Esophagus muscularis mucosa (tissue), 4 donors: ENCODE data around the gene MPEG1. TPM values are rescaled to one million over a fixed set of nuclear protein-coding genes. Genes with fewer than 3 reads are reported as not detected.
A peak's percentile ranks its signal among the peaks of the same experiment; 100 is the strongest.

ENCODE experiments used
- DNase-seq: peaks from one replicate; pipeline ENCODE4 v3.0.0-alpha.2; 2017; ENCODE audit errors: extremely low spot score
- H3K27ac ChIP-seq, 4 donors: fragments of 200-600 bp; sonication (generic); replicated peaks in 1 of 4; 1 replicate in 3 of 4; 2 replicates in 1 of 4; pipeline ENCODE4 v1.5.1; 2016 to 2019; ENCODE audit warnings: mild to moderate bottlenecking in 1 of 4
- H3K27me3 ChIP-seq, 4 donors: fragments of 200-600 bp; sonication (generic); one replicate each; pipeline versions ENCODE4 v1.5.1 to v1.6.0; 2016 to 2019
- H3K36me3 ChIP-seq, 4 donors: fragments of 200-600 bp; sonication (generic); one replicate each; pipeline ENCODE4 v1.5.1; 2016 to 2019
- H3K4me1 ChIP-seq, 4 donors: fragments of 200-600 bp; sonication (generic); one replicate each; pipeline ENCODE4 v1.5.1; 2016 to 2019
- H3K4me3 ChIP-seq, 4 donors: fragments of 200-600 bp; sonication (generic); 1 replicate in 2 of 4; 2 replicates in 2 of 4; pipeline ENCODE4 v1.5.1; 2016 to 2019; ENCODE audit warnings: mild to moderate bottlenecking in 4 of 4, moderate library complexity in 1 of 4
- H3K9me3 ChIP-seq, 4 donors: fragments of 200-600 bp; sonication (generic); 1 replicate in 3 of 4; 2 replicates in 1 of 4; pipeline ENCODE4 v1.5.1; 2016 to 2019
- EP300 ChIP-seq: sonication (generic); formaldehyde crosslinking; IDR thresholded peaks from one replicate; pipeline ENCODE4 v1.6.1; 2017; ENCODE audit warnings: antibody characterized with exemption
- POLR2A ChIP-seq: fragments of 450-650 bp; IDR thresholded peaks from one replicate; pipeline ENCODE4 v1.6.1; 2017; ENCODE audit warnings: antibody characterized with exemption, moderate library complexity, mild to moderate bottlenecking, low read depth
- POLR2AphosphoS5 ChIP-seq, 2 donors: sonication (generic); formaldehyde crosslinking; IDR thresholded peaks; one replicate each; pipeline ENCODE4 v1.6.1; 2017; ENCODE audit warnings: antibody characterized with exemption in 2 of 2
- WGBS: methylation state at CpG from one replicate; pipeline ENCODE4 v1.1.5; 2018; 5-methylcytosine and 5-hydroxymethylcytosine counted together
- intact Hi-C: fragments of 100-400 bp; cut with DNase I; formaldehyde crosslinking; loops from one replicate; pipeline ENCODE4 v1.15.1; 2023
- total RNA-seq, 4 donors: library from RNA; depleted of rRNA; stranded (reverse); fragments of >200 nt; gene quantifications; one replicate each; pipeline versions ENCODE4 v1.1.0 to v1.2.1, GENCODE V29; 2016
- TF ChIP-seq, protein P1 (sequence below), 3 experiments: fragments of 200-600 bp in 2 of 3; fragments of 450-650 bp in 1 of 3; sonication (generic) in 2 of 3; IDR thresholded peaks; one replicate each; pipeline ENCODE4 v1.5.1; 2017 to 2019; ENCODE audit warnings: antibody characterized with exemption in 3 of 3, mild to moderate bottlenecking in 2 of 3, moderate library complexity in 1 of 3

Gene MPEG1
- total RNA-seq, 4 donors from 2014 or later = 10.1 to 36.1 (median 14.8) TPM

DNA sequence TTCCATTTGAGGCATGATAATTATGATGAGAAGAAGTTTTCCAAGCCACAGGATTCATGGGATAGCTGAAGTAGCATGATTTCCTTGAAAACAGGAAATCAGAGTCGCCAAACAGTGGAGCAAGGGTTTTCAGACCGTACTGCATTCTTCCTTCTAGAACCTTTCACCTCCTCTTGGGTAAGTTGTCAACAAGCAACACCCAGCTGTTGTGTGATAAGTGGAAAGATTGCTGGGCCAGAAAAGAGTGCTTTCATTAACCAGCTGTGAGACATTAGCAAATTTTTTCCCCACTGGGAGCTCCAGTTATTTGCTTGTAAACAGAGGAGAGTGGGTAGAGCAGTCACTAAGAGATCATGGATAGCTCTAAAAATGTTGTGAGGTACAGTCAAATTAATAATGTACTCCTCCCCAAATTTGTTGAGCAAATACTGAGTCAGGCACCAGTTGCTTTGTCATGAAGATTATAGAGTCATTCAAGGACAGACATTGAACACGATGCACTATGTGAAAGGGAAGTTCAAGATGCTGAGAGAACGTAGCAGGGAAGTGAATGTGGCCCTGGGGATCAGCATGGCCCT is 11.7 kb upstream of the MPEG1 start:
- DNase-seq = no peak
- no peaks in the 10 kb centered on the region for H3K27me3 ChIP-seq
- peaks cover 10 to 21% (median 17%) of the 10 kb centered on the region in 4 donors for H3K4me1 ChIP-seq
- no peak overlapping the region for H3K4me3 ChIP-seq
- H3K36me3 ChIP-seq = no peaks in the 10 kb centered on the region
- WGBS = 28% methylated on average over 4 of the region's 4 CpGs
- H3K27ac ChIP-seq = peak overlapping the region; percentile 25 to 70 (median 64)
- TF ChIP-seq POLR2AphosphoS5 (IDR thresholded peaks at IDR 0.05) = peak in 1 of 2 donors; percentile 57
- TF ChIP-seq, protein P1, sequence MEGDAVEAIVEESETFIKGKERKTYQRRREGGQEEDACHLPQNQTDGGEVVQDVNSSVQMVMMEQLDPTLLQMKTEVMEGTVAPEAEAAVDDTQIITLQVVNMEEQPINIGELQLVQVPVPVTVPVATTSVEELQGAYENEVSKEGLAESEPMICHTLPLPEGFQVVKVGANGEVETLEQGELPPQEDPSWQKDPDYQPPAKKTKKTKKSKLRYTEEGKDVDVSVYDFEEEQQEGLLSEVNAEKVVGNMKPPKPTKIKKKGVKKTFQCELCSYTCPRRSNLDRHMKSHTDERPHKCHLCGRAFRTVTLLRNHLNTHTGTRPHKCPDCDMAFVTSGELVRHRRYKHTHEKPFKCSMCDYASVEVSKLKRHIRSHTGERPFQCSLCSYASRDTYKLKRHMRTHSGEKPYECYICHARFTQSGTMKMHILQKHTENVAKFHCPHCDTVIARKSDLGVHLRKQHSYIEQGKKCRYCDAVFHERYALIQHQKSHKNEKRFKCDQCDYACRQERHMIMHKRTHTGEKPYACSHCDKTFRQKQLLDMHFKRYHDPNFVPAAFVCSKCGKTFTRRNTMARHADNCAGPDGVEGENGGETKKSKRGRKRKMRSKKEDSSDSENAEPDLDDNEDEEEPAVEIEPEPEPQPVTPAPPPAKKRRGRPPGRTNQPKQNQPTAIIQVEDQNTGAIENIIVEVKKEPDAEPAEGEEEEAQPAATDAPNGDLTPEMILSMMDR (IDR thresholded peaks at IDR 0.05) = no peak
- H3K9me3 ChIP-seq = no peaks in the 10 kb centered on the region
- intact Hi-C loops = no loop called here

DNA sequence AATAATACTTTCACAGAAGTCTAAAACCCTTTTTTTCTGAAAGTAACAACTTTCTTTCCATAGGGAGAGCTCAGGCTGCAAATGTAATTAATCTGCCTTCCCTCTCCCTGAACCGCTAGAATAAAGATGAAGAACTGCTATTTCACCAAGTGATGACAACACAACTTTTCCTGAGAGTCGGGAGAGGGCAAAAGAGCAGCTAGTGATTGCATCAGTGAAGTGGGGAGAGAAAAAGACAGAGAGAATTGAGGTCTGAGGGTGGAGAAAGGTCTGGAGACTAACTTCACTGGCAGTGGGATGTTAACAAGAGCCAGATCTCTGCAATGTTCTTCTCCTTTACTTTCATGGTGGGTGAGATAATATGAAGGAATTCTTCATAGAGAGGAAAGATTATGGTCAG is 10.9 kb upstream of the MPEG1 start:
- Histone ChIP-seq H3K4me3 (no peak overlapping the region), H3K27me3 (no peaks in the 10 kb centered on the region), H3K27ac (peak overlapping the region; percentile 25 to 70 (median 64)), H3K9me3 (no peaks in the 10 kb centered on the region), H3K4me1 (peaks cover 10 to 21% (median 17%) of the 10 kb centered on the region in 4 donors), H3K36me3 (no peaks in the 10 kb centered on the region)
- no peak for TF ChIP-seq POLR2A
- TF ChIP-seq, protein P1 (IDR thresholded peaks at IDR 0.05) = no peak
- TF ChIP-seq POLR2AphosphoS5 (IDR thresholded peaks at IDR 0.05) = no peak
- TF ChIP-seq EP300 = no peak
- intact Hi-C loops = no loop called here
- WGBS = 33% methylated on average over 2 of the region's 2 CpGs
- DNase-seq = no peak

DNA sequence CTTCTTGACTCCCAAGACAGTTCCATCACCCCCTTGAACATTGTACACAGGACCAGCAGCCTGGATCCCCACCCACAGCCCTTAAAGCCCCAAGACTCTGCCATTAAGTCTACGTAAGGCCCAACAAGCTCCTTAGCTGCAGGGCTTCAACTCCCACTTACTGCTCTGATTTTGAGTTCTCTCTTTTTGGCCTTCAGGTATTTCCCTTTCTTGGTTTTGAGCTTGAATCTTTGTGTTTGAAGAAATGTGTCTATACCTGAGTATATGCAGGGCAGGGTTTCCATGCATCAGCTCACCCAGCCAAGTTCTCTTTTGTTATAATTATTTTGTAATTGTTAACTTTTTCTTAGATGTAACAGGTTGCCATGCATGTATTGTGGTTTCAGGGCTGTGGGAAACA is 10.4 kb upstream of the MPEG1 start:
- WGBS = 88% methylated on average over 1 of the region's 1 CpG
- Histone ChIP-seq H3K4me3 (no peak overlapping the region), H3K9me3 (no peaks in the 10 kb centered on the region), H3K4me1 (peaks cover 10 to 21% (median 17%) of the 10 kb centered on the region in 4 donors), H3K36me3 (no peaks in the 10 kb centered on the region), H3K27ac (peak overlapping the region in 3 of 4 donors; percentile 33 to 70 (median 63)), H3K27me3 (no peaks in the 10 kb centered on the region)
- intact Hi-C loops = no loop called here
- no peak for DNase-seq
- TF ChIP-seq EP300 (no peak), POLR2AphosphoS5 (IDR thresholded peaks at IDR 0.05) (no peak), POLR2A (no peak)
- TF ChIP-seq, protein P1 (IDR thresholded peaks at IDR 0.05) = no peak

DNA sequence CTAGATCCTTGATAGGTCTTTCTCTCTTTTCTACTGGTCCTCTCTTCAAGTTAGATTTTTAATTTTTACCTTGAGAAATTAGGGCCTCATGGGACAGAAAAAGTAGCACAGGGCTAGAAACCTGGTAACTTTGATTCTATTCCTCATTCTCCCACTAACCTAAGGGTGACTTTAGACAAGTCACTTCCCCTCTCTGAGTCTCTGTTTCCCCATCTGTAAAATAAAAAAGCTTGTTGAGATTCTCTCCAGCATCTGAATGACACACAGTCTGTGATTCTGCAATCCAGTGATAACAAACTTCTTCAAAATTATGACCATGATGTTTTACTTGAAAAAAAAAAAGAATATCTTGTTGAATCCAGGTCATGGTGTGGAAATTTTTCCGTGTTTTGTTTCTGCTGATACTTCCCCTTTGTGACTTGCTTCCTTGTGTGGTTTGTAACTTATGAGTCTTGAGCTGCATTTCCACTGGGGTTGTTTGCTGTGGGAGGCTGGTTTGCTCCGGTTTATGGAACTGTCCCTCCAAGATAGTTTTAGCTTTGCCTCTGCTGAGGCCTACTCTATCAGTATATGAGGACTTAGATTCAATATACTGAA is 9.8 kb upstream of the MPEG1 start:
- 71% methylated on average over 2 of the region's 2 CpGs for WGBS
- TF ChIP-seq POLR2A = no peak
- no peak for TF ChIP-seq EP300
- TF ChIP-seq POLR2AphosphoS5 (IDR thresholded peaks at IDR 0.05) = no peak
- TF ChIP-seq, protein P1 (IDR thresholded peaks at IDR 0.05) = no peak
- H3K36me3 ChIP-seq = no peaks in the 10 kb centered on the region
- H3K27ac ChIP-seq = peak overlapping the region; percentile 30 to 63 (median 40)
- no peaks in the 10 kb centered on the region for H3K27me3 ChIP-seq
- no peaks in the 10 kb centered on the region for H3K9me3 ChIP-seq
- intact Hi-C loops = no loop called here
- H3K4me3 ChIP-seq = no peak overlapping the region
- DNase-seq = no peak
- peaks cover 10 to 21% (median 17%) of the 10 kb centered on the region in 4 donors for H3K4me1 ChIP-seq

DNA sequence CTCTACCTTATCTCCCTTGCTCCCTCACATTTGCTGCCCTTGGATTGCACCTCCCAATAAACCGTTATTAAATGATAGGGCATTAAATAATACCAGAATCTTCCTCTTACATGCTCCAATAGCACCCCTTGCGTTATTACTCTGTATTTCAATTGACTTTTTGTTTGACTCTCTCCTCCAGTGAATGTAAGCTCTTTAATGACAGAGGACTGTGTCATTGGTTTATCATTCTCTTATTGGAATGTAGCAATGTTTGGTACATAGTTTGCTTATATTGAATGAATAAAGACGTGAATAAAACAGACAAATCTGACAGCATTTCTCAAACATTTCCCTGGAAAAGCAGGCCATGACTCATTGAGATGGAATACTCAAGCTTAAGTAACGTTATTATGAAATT is 8.7 kb upstream of the MPEG1 start:
- intact Hi-C loops = no loop called here
- TF ChIP-seq POLR2AphosphoS5 (IDR thresholded peaks at IDR 0.05) (no peak), EP300 (no peak), POLR2A (no peak)
- TF ChIP-seq, protein P1 (IDR thresholded peaks at IDR 0.05) = no peak
- Histone ChIP-seq H3K9me3 (no peaks in the 10 kb centered on the region), H3K27me3 (no peaks in the 10 kb centered on the region), H3K4me1 (peaks cover 14 to 29% (median 23%) of the 10 kb centered on the region in 4 donors), H3K27ac (no peak overlapping the region), H3K4me3 (no peak overlapping the region), H3K36me3 (no peaks in the 10 kb centered on the region)
- no peak for DNase-seq
- 46% methylated on average over 4 of the region's 4 CpGs for WGBS
